ENCODE measurements around the gene LRRC2.
"Not testable (repeated sequence)": the region's sequence is repeated elsewhere in the genome, so short reads cannot be mapped to it uniquely, and the experiment has no call there.

Gene LRRC2

GRCh38 chr3:46495901-46496456, 70.1 kb downstream of the LRRC2 start:
- no peak overlapping the region for H3K4me3 Mint-ChIP-seq
- H3K36me3 Mint-ChIP-seq (ENCODE audit: low read depth): no peaks in the 10 kb centered on the region
- no peak for ATAC-seq
- DNase-seq: no peak
- H3K9me3 Mint-ChIP-seq: no peaks in the 10 kb centered on the region
- no peak overlapping the region for H3K27ac Mint-ChIP-seq
- no peaks in the 10 kb centered on the region for H3K27me3 Mint-ChIP-seq
- H3K4me1 Mint-ChIP-seq: peaks cover 7% of the 10 kb centered on the region

GRCh38 chr3:46494491-46494890, 71.6 kb downstream of the LRRC2 start:
- not testable (repeated sequence) for H3K4me1 Mint-ChIP-seq, H3K9me3 Mint-ChIP-seq, ATAC-seq

GRCh38 chr3:46492890-46493547, 73.1 kb downstream of the LRRC2 start:
- no peak for ATAC-seq
- H3K27me3 Mint-ChIP-seq: no peaks in the 10 kb centered on the region
- H3K4me3 Mint-ChIP-seq: no peak overlapping the region

More at GRCh38 chr3:46494491-46494890, 71.6 kb downstream of the LRRC2 start:
- H3K27me3 Mint-ChIP-seq; H3K36me3 Mint-ChIP-seq (ENCODE audit: low read depth); H3K27ac Mint-ChIP-seq; H3K4me3 Mint-ChIP-seq; DNase-seq: not testable (repeated sequence)

GRCh38 chr3:46491089-46492070, 74.7 kb downstream of the LRRC2 start:
- H3K36me3 Mint-ChIP-seq (ENCODE audit: low read depth): no peaks in the 10 kb centered on the region
- ATAC-seq: no peak
- no peak overlapping the region for H3K27ac Mint-ChIP-seq
- H3K4me1 Mint-ChIP-seq: peaks cover 9% of the 10 kb centered on the region
- H3K27me3 Mint-ChIP-seq: peaks cover 5% of the 10 kb centered on the region
- H3K9me3 Mint-ChIP-seq: no peaks in the 10 kb centered on the region
- no peak overlapping the region for H3K4me3 Mint-ChIP-seq
- DNase-seq: no peak

More at GRCh38 chr3:46492890-46493547, 73.1 kb downstream of the LRRC2 start:
- Mint-ChIP-seq H3K27ac (no peak overlapping the region), H3K4me1 (peaks cover 9% of the 10 kb centered on the region), H3K9me3 (no peaks in the 10 kb centered on the region), H3K36me3 (ENCODE audit: low read depth) (no peaks in the 10 kb centered on the region)
- DNase-seq: no peak

- Mint-ChIP-seq H3K27ac (no peak overlapping the region), H3K27me3 (peaks cover 5% of the 10 kb centered on the region), H3K4me1 (peaks cover 9% of the 10 kb centered on the region), H3K4me3 (no peak overlapping the region), H3K9me3 (no peaks in the 10 kb centered on the region), H3K36me3 (ENCODE audit: low read depth) (no peaks in the 10 kb centered on the region)
- ATAC-seq: no peak
- DNase-seq: no peak
Measured at GRCh38 chr3:46490338-46491084, 75.6 kb downstream of the LRRC2 start.

GRCh38 chr3:46489875-46490274, 76.2 kb downstream of the LRRC2 start:
- Mint-ChIP-seq H3K4me3 (no peak overlapping the region), H3K4me1 (peaks cover 9% of the 10 kb centered on the region), H3K9me3 (no peaks in the 10 kb centered on the region), H3K27me3 (peaks cover 5% of the 10 kb centered on the region), H3K36me3 (ENCODE audit: low read depth) (no peaks in the 10 kb centered on the region), H3K27ac (no peak overlapping the region)
- no peak for DNase-seq
- ATAC-seq: no peak

- Mint-ChIP-seq H3K36me3 (ENCODE audit: low read depth) (no peaks in the 10 kb centered on the region), H3K27me3 (peaks cover 5% of the 10 kb centered on the region), H3K4me3 (no peak overlapping the region), H3K9me3 (no peaks in the 10 kb centered on the region), H3K4me1 (peaks cover 9% of the 10 kb centered on the region), H3K27ac (no peak overlapping the region)
- DNase-seq (no peak), ATAC-seq (no peak)
Measured at GRCh38 chr3:46489381-46489780, 76.7 kb downstream of the LRRC2 start.

GRCh38 chr3:46488735-46489361, 77.3 kb downstream of the LRRC2 start:
- Mint-ChIP-seq H3K36me3 (ENCODE audit: low read depth) (no peaks in the 10 kb centered on the region), H3K27ac (no peak overlapping the region), H3K27me3 (peaks cover 5% of the 10 kb centered on the region), H3K9me3 (no peaks in the 10 kb centered on the region), H3K4me3 (peak overlapping the region; percentile 20), H3K4me1 (peaks cover 9% of the 10 kb centered on the region)
- peak; percentile 94 for ATAC-seq
- peak; percentile 94 for DNase-seq

- H3K27ac Mint-ChIP-seq: no peak overlapping the region
- no peak for DNase-seq
- peaks cover 9% of the 10 kb centered on the region for H3K4me1 Mint-ChIP-seq
- no peak for ATAC-seq
- H3K27me3 Mint-ChIP-seq: peaks cover 5% of the 10 kb centered on the region
- no peaks in the 10 kb centered on the region for H3K9me3 Mint-ChIP-seq
- no peaks in the 10 kb centered on the region for H3K36me3 Mint-ChIP-seq (ENCODE audit: low read depth)
- no peak overlapping the region for H3K4me3 Mint-ChIP-seq
Measured at GRCh38 chr3:46485779-46486175, 80.3 kb downstream of the LRRC2 start.

GRCh38 chr3:46484911-46485778, 81.0 kb downstream of the LRRC2 start:
- ATAC-seq: no peak
- Mint-ChIP-seq H3K36me3 (ENCODE audit: low read depth) (no peaks in the 10 kb centered on the region), H3K9me3 (no peaks in the 10 kb centered on the region), H3K4me3 (no peak overlapping the region), H3K27ac (no peak overlapping the region), H3K27me3 (peaks cover 5% of the 10 kb centered on the region), H3K4me1 (peaks cover 9% of the 10 kb centered on the region)
- no peak for DNase-seq

- DNase-seq: no peak
- Mint-ChIP-seq H3K36me3 (ENCODE audit: low read depth) (no peaks in the 10 kb centered on the region), H3K9me3 (no peaks in the 10 kb centered on the region), H3K4me1 (peaks cover 7% of the 10 kb centered on the region), H3K4me3 (no peak overlapping the region), H3K27ac (no peak overlapping the region), H3K27me3 (peaks cover 7% of the 10 kb centered on the region)
- no peak for ATAC-seq
Measured at GRCh38 chr3:46484388-46484787, 81.7 kb downstream of the LRRC2 start.

GRCh38 chr3:46483825-46484224, 82.3 kb downstream of the LRRC2 start:
- H3K4me1 Mint-ChIP-seq: peaks cover 4% of the 10 kb centered on the region
- no peaks in the 10 kb centered on the region for H3K9me3 Mint-ChIP-seq
- DNase-seq (no peak), ATAC-seq (no peak)
- no peaks in the 10 kb centered on the region for H3K36me3 Mint-ChIP-seq (ENCODE audit: low read depth)
- no peak overlapping the region for H3K4me3 Mint-ChIP-seq
- H3K27me3 Mint-ChIP-seq: peaks cover 7% of the 10 kb centered on the region
- no peak overlapping the region for H3K27ac Mint-ChIP-seq

GRCh38 chr3:46482632-46483350, 83.3 kb downstream of the LRRC2 start:
- Mint-ChIP-seq H3K4me1 (no peaks in the 10 kb centered on the region), H3K9me3 (no peaks in the 10 kb centered on the region), H3K27ac (no peak overlapping the region), H3K4me3 (no peak overlapping the region), H3K36me3 (ENCODE audit: low read depth) (no peaks in the 10 kb centered on the region), H3K27me3 (peaks cover 10% of the 10 kb centered on the region)
- DNase-seq (no peak), ATAC-seq (no peak)

All from activated naive CD8-positive, alpha-beta T cell treated with anti-CD3 and anti-CD28 coated beads, Interleukin-2, amount 50 U/mL, for 24 hours (primary cell).